Activated CD4-positive, alpha-beta T cell treated with anti-CD3 and anti-CD28 coated beads, Interleukin-2, amount 50 U/mL, for 4 hours (primary cell): ENCODE data around the gene LAD1.

ENCODE experiments used
- DNase-seq, 2 experiments: peaks; one replicate each; pipeline ENCODE4 v3.0.0-alpha.2; 2020

The LAD1 gene

DNA sequence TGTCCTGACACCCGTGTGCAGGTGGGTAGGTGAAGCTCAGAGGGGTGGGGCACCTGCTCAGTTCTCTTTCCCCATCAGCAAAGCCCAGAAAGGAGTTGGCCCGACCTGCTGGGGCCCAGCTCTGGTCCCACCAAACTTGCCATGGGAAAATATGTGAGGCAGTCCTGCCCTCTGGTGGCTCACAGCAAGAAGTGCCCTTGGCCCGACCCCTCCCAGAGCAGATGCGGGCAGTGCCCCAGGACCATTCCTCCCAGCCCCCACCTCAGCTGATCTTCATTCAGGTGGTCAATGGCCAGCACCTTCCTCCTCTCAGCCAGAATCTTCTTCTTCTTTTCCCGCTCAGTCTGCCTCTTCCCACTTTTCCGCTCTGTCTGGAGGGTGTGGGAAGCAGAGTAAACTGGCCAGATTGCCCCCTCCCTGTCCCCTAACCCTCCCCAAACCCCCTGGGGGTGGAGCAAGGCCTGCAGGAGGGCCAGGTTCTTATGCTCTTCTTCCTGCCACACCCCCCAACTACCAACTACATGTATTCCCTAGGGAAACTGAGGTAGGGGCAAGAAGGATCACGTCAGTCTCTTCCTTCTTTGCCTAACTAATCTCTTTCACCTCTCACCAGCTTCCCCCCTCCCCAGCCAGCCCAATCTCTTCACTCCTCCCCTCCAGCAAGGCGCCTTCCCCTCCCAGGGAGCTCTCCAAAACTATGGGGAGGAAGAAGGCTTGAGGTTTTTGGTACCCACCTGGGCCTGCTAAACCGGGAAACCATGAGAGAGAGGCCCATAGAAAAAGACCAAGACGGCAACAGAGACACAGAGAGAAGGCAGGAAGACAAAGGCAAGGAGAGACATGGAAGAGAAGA, 37.2 kb downstream of the LAD1 start:
- DNase-seq = no peak

DNA sequence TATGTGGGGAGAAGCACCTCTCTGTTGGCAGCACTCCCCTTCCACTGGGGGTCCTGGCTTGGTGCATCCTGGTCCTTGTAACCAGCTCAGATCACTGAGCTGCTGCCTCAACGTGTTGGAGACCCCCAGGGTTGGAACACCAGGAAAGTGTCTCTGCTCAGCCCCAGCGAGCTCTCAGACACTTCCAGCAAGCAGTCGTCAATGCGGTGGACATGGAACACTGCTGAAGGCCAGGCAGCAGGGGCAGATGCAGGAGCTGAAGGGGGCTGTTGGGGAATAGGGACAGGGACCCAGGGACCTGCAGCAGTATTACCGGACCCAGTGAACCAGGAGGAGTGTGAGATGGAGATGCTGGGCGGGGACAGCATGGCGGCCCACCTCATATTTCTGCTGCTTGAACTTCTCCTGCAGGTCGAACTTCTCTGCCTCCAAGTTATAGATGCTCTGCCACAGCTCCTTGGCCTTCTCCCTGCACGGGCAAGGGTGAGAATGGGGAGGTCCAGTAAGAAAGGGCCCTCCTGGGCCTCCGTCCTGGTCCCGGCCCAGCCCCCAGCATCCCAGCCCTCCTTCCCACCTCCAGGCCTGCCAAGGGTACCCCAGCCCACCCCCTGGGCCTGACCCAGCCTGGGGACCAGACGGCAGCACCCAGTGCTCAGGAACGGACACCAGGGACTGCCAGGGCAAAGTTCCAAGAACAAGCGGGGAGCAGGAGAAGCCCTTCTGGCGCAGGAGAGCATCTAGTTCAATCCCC, 38.0 kb downstream of the LAD1 start:
- no peak for DNase-seq

DNA sequence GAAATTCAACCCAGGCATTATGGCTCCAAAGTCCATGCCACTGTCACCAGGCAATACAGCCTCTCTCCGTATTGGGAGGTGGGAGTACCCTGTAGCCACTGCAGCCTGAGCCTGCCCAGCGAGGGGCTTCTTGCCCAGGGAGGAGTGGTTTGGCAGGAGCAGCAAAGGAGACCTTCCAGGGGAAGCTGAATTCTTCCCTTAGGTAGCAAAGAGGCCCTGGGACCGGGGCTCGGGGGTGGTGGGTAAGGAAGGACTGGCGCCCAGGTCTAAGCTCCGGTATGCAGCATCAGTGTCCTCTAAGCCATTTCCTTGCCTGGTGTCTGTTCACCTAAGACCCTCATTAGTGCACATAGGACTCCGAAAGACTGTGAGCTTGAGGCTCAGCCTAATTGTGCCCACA, 38.6 kb downstream of the LAD1 start:
- DNase-seq = no peak

DNA sequence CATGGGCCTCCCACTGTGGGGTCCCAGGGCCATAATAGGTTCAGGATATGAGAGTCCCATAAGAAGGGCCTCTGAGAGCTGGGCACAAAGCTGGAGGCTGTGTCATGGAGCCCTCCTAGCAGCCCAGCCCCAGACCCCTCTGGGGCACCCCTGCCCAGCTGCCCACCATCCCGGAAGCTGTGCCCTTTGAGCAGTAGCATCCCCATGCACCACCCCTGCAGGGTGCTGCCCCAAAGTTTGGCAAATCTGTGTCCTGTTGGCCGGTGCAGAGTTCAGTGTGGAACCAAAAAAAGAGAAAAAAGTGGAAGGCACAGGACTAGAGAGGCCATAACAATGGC, 39.3 kb downstream of the LAD1 start:
- no peak for DNase-seq

DNA sequence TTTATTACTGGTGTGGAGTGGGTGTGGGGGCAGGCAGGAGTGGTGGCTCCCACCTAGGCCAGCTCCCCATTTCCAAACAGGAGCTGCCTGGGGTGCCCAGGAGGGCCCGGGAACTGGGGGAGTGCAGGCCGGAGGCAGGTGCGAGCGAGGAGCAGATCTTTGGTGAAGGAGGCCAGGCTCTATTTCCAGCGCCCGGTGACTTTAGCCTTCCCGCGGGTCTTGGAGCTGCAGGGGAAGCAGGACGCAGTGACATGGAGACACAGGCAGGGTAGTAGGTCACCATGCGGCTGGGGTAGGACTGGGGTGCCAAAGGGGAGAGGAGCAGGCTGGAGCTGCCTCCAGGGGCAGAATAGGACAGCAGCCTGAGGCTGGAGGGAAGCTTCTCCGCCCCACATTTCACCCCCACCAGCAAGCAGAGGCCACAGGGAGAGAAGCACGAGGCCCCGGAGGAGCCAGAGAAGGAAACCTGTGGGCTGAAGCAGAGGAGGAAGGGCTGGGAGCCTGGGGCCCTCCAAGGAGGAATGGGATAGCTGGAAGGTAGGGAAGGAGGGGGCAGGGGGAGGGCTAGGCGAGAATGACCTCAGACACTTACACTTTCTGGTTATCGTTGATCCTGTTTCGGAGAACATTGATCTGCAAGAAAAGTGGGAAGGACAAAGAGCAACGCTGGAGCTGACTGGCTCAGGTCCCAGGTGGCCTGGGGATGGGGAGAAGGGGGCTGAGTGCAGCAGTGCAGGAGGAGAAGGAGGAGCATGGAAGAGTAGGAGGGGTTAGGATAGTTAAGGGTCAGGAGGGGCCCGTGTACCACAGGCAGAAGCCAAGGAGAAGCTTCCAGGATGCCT, 39.9 kb downstream of the LAD1 start:
- DNase-seq = no peak

DNA sequence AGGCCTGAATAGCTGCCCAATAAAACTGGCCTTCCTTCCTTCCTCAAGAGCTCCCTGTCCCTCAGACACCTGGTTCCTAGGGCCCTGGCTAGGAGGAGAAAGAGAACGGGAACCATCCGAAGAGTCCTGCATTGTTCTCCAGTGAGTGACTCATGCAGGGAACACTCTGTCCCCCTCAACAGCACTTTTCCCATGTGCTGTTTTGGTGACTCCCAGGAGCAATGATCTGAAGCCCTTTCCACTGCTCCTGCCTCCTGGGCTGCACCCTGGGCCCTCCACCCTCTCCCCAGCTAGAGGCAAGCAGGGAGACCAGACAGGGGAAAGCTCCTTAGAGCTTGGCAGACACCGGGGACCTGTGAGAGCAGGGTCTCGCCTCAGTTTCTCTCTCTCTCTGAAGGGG, 40.5 kb downstream of the LAD1 start:
- DNase-seq = no peak

DNA sequence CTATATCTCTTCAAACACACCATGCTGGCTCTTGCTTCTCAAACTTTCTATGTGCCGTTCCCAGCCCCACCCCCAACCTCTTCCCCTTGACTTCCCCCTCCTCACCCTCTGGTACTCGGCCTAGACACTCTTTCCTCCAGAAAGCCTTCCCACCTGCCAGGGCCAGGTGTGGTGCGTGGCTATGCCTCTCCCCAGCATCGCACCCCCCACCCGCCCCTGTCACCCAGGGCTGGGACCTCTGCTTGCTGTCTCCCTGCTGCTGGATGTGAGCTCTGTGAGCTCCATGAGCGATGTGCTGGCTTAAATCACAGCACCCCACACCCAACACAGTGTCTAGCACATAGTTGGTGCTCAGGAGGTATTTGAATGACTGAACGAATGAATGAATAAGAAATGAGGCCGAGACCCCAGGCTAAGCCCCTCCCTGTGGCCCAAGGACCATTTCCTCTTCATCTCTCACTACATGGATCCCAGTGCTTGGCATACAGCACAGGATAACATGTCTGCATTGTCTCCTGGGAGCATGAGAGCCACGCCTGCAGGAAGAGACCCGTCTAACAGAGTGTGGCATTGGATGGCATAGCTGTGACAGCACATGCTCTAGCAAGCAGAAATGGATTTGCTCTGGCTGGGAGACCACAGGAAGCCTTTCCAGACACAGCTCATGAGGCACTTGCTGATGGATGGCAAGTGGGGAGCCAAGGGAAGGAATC, 41.3 kb downstream of the LAD1 start:
- DNase-seq = no peak

DNA sequence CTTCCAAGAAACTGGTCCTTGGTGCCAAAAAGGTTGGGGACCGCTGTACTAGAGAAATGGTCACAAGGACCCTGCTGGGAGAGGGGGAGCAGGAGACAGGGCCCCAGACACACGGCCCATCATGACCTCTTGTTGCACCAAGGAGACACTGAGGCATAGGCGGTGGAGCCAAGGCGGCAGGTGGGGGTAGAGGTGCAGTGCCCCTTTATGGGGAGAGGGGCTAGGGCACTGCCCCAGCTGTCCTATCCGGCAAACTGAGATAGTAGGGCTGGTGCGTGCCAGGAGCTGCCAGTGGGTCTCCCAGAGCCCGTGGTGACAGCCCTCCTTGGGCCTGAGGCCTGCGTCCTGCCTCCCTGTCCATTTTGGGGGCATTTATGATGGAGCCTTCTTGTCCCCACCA, 41.9 kb downstream of the LAD1 start:
- DNase-seq = no peak

DNA sequence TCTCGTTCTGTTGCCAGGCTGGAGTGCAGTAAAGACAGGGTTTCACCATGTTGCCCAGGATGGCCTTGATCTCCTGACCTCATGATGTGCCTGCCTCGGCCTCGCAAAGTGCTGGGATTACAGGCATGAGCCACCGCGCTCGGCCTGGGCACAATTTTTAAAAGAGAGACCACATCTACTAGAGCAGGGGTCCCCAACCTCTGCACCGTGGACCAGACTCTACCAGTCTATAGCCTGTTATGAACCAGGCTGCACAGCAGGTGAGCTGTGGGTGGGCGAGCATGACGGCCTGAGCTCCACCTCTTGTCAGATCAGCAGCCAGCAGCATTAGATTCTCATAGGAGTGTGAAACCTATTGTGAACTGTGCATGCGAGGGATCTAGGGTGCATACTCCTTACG, 42.4 kb downstream of the LAD1 start:
- no peak for DNase-seq

DNA sequence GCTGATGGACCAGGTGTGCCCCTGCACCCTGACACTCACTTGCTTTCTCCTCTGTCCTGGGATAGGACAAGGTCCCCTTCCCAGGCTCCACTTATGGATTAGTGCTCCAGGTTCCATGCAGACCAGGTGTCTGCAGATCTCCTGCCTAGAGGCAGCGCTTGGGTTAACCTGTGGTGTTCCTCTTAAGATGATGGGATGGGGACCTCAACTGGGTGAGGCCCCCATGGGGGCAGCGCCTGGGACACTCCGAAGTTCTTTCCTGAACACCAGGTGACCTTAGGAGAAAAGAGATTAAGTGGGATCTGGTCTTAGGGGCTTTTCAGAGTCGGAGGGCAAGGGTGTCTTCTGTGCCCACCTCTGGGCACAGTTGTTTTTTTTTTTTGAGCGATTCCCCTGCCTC, 42.9 kb downstream of the LAD1 start:
- no peak for DNase-seq

DNA sequence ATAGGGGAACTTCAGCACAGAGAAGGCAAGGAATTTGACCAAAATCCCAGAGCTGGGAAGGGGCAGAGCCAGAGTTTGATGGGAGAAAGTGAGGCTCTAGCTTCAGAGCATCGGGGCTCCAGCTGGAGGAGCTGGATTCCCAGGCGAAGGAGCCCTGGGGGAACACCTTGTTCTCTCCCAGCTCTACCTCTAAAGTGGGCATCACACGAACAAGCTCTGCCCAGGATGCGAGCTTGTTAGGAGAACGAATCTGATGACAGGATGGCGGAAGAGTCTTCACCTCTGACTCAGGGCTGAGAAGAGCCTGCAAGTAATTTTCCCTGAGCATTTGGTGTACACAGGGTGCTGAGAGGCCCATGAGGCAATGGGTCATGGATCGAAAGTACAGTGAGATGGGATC, 43.7 kb downstream of the LAD1 start:
- DNase-seq = no peak

DNA sequence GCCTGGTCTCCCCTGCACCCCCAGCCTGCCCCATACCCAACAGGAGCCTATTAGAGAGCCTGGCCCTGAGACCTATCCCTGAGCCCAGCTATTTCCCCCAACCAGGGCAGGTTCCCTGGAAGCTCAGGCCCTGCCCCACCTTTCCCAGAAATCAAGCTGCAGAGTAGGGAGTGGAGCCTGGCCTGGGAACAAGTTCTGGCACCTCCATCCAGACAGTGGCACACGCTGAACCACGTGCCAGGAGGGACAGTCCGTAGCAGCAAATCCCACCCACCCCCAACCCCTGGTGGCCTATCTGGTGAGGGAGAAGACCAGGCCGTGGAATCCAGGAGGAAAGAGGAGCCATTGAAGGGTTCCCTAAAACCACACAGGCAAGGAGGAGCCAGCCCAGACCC, 44.2 kb downstream of the LAD1 start:
- no peak for DNase-seq

DNA sequence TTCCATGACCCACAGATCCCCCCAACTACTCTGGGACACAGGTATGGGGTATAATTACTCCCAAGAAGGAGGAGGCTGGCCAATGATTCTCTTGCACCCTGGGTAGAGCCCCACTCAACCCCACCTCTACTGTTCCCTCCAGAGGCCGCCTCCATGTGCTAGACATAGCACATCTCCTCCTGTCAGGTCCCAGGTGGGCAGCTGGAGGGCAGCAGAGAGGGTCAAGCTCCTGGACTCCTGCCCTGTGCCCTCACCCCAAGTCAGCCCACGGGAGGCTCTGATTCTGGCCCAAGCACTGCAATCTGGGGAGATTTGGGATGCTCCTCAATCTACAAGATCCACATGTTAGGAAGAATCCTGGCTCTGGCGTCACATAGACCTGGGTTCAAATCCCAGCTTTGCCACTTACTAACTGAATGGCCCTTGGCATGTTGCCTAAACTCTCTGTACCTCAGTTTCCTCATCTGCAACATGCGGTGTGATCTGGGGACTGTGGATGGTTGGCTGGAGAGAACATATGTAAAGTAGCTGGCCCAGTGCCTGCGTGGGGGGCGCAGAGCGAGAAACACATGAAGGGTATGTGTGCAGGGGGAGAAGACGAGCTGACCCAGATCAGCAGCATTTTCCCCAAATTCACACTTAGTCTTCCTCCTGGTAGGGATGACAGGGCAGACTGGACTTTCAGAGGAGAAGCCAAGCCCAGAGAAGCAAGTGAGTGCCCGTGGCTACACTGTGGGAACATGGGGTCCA, 44.8 kb downstream of the LAD1 start:
- DNase-seq = no peak

DNA sequence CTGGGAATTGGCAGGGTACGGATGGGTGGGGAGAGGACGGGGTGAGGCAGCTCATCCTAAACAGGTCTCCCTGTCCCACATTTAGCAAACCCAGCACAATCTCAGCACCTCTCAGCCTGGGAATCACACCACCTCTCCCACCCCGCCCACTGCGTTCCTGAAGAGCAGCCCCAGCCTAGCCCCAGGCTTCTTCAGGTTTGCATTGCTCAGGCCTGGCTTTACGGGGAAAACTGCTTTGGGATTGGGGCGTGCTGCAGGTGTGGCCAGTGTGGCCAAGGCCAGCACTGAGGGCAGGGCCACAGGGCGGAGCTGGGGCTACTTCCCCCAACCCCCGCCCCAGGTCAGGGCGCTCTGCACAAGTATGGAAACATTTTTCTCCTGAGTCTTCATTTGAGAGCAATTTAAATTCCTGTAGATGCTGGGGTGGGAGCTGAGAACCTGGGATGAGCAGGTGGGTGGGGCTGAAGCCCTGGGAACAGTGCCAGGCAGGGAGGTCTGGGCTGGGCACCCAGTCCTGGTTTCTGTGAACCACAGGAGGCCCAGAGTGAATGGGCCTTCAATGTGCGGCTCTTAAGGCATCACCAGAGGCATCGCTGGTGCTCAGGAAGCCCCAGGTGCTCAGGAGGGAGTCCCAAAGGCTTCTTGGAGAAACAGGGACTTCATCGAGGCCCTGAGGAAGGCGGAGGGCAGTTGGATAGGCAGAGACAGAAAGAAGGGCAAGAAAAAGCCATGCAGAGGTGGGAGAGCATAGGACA, 45.8 kb downstream of the LAD1 start:
- no peak for DNase-seq

DNA sequence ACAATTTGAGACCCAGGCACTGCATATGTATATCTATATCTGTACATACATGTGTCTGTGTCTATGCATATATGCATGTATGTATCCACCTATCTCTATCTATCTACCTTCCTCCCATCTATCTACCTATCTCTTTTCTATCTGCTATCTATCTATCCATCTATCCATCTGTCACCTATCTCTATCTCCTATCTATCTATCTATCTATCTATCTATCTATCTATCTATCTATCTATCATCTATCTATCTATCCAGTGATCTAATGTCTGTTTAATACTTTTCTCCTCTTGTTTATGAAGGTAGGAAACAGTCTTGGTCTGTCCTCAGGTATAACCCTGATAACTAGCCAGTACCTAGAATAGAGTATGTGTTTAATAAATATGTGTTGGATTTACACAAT, 47.5 kb downstream of the LAD1 start:
- DNase-seq = no peak

DNA sequence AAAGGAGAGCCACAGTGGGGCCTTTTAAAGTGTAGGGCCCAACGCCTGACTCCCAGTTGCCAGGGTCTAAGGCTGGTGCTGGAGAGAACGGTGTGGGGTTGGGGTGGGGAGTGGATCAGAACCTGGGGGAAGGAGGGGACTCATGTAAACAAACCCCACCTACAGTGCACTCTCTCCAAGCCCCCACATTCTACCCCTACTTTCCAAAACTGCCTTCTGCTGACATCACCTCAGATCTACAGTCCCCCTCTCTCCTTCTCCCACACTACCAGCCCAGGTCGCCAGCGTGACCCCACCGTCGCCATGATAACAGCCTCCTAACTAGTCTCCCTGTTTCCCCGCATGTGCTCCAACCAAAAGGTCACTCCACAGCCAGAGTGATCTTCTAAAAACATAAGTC, 48.2 kb downstream of the LAD1 start:
- DNase-seq = no peak

DNA sequence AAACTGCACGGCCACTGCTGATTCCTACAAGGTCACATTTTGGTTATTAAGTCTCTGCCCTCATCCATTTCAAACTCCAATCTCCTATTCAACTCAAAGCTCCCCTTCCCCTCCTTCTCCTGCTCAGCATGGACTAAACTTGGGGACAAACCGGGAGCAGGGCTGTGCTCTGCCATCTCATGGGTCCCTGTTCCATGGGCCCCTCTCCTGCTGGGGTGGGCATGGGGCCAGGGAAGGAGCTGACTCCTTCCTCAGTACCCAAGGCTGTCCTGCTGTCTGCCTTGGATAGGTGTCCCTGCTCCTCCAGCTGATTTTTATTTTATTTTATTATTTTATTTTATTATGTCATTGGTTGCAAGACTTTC, 48.8 kb downstream of the LAD1 start:
- DNase-seq = no peak

DNA sequence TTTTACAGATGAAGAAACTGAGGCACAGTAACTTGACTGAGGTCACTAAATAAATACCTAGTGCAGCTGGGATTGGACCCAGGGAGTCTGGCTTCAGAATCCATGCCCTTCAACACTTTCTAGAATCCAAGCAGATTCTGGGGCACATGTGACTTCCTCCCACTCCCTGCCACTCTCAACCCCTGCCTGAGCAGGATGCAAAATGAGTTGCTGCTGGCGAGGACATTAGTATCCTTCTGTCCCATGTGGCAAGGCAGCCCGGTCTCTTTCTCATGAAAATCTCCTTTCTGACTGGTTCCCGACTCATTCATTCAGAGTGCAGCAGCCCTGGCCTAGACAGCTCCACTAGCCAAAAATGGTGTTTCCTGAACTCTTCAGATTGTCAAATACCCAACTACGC, 50.0 kb downstream of the LAD1 start:
- no peak for DNase-seq

DNA sequence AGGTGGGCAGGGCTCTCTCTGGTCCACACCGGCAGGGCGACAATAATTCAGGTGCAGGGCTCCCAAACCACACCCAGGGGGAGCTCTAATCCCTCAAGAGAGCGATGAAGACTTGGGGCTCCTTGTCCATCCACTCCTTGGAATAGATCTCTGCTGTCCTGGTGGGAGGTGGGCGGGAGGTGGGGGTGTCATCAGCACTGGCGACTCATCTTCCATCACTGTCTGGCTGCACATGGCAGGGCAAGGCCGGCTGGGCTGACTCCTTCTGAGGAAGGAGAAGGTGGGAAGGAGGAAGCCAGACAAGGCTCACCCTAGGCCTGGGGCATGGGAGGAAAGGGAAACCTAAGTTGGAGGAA, 50.9 kb downstream of the LAD1 start:
- DNase-seq = no peak

DNA sequence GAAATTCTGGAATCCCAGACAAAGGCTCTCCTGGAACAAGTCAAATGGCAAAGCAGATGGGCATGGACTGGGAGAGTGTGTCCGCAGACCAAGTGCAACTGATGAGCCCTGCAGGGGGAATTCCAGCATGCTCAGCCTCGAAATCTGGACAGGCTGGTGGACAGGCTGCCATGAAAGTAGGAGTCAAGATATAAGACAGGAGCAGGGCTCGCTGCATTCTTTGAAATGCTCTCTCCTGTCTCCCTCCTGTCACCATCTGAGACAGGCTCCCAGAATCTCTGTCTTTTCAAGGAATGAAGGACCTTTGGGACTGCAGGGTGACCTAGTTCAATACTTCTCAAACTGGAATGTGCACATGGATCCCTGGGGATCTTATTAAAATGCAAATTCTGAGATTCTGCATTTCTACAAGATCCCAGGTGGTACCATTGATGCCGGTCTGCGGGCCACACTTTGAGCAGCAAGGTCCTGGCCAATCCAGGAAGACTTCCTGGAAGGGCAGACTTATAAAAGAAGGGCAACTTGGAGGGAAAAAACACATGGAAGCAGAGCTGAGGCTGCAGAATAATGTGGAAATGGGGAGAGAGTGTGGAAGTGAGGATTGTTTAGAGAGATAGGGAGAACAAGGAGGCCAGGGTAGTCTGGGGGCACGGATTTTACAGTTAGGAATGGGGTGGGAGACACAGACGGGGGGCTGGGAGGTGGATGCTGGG, 51.5 kb downstream of the LAD1 start:
- DNase-seq = no peak

DNA sequence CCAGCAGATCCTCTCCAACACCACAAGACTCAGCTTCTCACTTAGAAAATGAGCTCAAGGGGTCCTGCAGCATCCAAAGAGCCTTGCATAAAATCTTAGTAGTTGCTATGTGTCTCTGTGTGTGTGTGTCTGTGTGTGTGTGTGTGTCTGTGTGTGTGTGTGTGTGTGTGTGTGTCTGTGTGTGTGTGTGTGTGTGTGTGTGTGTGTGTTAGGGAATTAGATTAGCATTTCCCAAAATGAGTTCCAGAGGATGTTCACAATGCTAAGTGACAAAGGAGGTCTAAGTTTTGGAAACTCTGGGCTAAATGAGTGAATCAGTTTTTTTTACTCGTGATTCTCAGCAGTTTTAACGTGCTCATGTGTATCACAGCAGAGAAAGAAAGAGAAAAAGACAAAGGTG, 52.1 kb downstream of the LAD1 start:
- DNase-seq = no peak
